HUDEP-2 (cell line): Measurements from ENCODE around the gene TMEM97.
A peak's percentile ranks its signal among the peaks of the same experiment; 100 is the strongest.
"Not testable (repeated sequence)": the region's sequence is repeated elsewhere in the genome, so short reads cannot be mapped to it uniquely, and the experiment has no call there.

Source experiments
- DNase-seq, 76 experiments: peaks; one replicate each; lab custom pipeline; 2025; ENCODE audit not compliant: unreplicated experiment in 76 of 76; lab: John Stamatoyannopoulos, UW

TMEM97 gene

DNA sequence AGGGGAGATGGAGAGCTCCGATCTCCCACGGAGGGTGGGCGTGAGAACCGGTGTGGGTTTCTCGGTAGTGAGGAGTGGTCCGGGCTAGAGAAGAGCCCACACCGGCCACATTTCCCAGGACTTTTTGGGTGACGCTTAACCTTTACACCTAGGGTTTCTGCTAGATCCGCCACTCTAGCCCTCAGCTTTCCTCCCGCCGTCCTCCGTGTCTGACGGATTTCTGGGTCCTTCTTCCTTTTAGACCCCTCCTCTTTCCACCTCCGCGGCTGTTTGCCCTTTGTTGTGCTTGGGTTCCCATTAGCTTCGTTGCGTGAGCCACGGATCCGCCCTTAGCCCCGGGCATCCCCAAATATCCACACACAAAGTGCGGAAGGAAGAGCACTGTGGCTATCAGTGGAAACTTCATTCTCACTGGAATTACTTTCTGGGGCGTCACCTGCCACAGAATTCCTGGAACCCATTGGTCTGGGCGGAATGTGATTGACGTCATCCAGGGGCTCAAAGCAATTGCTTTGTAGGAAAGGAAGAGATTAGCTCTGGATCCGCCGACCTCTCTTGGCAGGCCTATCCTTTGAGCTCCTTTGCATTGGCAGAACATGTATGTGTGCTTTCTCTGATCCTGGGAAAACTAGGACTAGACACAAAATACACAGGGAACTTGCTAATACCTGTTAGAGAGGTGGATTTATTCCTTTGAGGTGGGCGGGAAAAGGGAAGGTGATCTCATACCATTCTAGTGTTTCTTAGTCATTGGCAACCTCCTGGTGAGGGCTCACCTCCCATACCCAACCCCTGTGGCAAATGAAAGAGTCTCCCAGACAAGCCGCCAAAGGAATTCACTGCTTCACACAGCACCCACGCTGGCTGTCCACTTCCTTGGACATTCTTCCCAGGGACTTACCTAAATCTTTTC, 17.2 kb downstream of the TMEM97 start:
- DNase-seq: peak in 16 of 76 experiments; percentile 2 to 31 (median 13)

DNA sequence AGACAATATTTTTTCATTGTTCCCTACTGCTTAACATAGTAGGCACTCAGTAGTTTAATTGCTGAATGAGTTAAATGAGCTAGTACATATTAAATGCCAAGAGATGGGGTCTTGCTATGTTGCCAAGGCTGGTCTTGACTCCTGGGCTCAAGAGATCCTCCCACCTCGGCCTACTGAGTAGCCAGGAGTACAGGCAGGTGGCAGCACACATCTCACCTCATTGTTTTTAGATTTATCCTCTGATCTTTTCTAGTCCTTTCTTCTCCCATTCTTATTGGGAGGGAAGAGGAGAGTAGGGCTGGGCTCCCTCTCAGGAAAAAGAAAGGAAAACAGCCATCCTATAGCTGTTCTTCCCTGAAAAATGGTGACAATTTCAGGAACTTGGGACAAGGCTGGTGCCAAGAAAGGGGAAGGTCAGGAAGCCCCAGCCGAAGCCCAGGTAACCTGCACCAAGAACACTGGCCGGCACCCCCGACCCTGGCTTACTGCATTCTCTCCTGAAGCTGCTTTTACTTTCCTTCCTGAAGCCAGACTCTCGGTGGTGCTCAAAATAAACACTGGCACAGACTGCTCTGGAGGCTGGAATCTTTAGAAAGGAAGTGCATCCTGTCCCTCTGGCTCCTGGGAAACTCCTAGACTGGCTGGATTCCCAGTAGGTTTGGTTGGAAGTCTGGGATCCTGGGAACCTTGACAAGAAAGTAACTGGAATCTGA, 19.2 kb downstream of the TMEM97 start:
- DNase-seq: no peak

DNA sequence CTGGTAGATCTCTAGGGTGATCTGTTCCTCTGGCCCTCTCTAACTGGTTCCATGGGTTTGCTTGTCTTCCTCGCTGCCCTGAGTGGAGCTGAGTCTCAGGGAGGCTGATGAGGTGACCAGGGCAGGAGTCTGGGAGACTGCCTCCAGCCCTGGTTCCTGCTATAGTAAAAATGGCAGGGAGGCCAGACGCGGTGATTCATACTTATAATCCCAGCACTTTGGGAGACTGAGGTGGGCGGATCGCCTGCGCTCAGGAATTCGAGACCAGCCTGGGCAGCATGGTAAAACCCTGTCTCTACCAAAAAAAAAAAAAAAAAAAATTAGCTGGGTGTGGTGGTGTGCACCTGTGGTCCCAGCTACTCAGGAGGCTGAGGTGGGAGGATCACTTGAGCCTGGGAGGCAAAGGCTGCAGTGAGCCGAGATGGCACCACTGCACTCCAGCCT, 19.8 kb downstream of the TMEM97 start:
- not testable (repeated sequence) for DNase-seq

DNA sequence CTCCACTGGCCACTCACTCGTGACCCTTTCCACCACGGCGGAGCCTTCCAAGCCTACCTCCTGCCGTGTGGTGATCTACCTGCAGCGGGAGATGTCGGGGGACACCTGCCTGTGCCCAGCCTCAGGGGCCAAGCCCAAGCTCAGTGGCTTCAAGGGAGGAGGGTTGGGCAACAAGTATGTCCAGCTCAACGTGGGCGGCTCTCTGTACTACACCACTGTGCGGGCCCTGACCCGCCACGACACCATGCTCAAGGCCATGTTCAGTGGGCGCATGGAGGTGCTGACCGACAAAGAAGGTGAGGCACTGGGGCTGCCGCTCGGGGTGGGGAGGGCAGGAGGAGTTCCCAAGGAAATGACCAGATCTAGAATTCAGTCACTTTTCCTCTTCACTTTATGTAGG, 20.4 kb downstream of the TMEM97 start:
- DNase-seq: no peak

DNA sequence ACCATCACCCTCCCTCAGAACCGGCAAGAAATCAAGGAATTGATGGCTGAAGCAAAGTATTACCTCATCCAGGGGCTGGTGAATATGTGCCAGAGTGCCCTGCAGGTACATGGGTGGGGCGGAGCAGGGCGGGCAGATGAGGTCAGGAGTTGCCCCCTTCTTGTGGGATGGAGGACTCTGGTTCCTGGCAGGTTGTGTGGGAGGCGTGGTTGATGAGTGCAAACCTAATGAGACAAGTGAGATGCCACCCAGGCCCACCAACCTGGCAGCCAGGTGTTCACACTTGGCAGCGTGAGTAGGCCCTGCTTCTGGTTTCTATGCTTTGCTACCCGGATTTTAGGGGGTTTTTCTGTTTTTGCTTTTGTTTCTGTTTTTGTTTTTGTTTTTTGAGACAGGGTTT, 21.4 kb downstream of the TMEM97 start:
- DNase-seq: no peak

DNA sequence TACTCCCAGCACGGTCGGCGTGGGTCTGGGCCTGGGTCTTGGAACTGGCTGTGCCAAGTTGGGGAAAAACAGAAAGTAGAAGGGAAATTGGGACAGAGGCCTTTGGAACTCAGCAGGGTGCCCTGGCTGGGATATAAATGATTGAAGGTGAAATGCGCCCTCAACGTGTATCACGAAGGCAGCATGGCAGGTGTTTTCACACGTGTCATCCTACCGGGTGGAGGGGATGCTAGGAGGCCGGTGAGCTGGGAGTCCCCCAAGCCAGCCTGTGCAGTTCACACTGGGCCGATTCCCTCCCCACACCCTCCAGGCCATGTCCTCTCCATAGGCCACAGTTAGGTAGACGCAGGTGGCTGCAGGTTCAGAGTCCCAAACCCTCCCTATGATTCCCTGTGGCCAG, 22.5 kb downstream of the TMEM97 start:
- DNase-seq: no peak

DNA sequence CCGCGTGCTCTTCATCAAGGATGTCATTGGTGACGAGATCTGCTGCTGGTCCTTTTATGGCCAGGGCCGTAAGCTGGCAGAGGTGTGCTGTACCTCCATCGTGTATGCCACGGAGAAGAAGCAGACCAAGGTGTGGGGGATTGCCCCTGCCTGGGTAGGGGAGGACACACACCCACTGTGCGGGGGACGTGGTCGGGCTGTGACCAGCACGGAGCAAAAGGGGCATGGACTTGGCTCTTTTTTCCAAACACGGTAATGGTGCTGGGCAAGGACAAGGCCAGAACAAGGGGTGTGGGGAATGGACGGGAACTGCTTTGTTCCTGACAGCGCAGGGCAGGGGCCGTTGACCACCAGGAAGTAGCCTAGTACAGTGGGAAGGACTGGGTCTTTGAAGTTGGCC, 23.3 kb downstream of the TMEM97 start:
- DNase-seq: no peak

DNA sequence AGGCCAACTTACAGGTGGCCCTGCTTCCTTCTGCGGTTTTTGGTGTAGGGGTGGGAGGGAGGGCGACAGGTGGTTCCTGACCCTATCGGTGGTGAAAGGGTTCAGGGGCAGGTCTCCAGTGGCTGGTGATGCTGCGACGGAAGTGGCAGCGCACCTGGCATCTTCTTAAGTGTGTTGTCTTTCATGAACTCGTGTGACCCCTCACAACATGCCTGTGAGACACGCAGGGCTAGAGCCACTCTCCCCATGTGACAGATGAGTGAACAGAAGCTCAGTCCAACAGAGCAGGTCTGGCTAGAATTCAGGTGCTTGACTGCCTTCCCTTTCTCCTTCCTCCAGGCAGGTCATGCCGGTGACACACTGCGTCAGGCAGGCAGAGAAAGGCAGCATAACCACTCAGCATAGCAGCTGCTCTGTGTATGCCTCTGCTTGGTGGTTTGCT, 24.5 kb downstream of the TMEM97 start:
- DNase-seq: no peak

DNA sequence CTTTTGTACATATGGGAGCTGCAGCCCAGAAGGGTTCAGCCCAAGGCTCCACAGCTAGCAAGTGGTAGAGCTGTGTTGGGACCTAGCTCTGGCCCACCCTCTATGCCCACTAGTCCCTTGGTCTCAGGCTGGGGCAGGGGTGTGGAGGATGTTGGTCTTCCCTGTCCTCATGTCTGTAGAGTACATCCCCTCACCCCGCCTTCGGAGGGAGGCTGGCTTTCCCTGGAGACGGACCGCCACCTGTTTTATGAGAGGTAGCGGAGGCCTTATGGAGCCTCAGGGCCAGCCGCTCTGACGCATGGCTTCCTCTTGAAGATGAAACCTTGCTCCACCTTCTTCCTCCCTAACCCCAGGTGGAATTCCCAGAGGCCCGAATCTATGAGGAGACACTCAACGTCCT, 25.0 kb downstream of the TMEM97 start:
- DNase-seq: no peak

DNA sequence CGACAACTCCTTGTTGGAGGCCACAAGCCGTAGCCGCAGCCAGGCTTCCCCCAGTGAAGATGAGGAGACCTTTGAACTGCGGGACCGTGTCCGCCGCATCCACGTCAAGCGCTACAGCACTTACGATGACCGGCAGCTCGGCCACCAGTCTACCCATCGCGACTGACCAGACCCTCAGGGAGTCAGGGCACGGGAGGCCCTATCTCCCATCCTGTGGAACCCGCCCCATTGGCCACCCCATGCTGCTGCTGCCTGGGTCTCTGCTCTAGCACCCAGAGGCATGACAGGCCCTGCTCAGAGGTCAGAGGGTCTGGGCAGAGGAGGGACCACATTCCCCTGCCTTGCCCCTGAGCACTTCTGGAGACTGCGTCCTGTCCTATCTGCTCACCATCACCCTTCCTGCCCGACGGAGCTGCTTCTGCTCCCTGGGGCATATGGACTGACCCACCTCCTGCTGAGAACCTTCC, 25.5 kb downstream of the TMEM97 start:
- DNase-seq: no peak

DNA sequence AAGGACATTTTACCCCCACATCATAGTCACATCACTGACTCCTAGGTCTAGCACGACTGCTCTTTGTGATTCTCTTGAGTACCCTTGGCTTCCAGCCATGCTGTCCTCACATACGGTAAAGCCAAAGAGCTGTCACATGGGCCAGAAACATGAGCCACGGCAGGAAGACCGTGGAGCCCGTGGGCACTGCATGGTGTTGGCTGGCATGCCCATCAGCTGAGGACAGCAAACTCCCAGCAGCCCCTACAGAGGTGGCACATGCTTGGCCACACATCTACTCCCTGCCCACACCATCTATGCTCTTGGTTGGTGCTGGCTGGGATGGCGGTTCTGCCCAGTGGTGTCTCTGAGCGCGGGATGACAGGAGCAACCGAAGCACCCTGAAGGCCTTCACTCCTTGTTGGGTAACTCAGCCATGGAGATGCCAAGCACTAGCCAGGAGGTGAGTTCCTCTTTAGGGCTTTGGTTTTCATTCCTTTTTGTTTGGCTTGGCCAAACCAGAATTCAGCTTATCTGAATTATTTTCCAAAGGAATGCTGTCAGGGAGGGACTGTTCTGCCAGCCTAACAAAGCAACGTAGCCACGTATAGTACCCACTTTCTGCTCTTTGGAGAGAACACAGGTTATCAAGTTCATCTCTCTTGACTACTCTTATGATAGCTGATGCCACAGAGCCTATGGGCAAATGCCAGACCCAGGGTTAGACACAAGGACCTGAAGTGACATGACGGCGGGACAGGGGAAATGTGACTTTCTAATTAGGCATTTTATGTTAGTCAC, 26.6 kb downstream of the TMEM97 start:
- DNase-seq: no peak

DNA sequence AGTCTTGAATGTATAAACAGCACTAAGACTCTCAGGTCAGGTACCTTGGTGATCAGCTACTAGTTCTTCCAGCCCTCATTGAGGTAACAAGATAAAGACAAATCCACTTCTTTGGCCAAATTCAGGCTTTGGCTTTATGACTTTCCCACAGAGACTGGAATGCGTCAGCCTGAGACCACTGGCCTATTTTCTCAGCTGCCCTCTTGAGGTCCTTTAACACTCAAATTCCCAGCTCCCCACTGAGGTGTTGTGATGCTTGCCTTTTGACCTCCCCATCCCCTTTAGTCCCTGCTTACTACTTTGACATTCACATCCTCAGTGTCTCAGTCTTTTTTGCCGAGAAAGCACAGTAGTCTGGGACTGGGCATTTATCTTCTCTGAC, 27.2 kb downstream of the TMEM97 start:
- no peak for DNase-seq

DNA sequence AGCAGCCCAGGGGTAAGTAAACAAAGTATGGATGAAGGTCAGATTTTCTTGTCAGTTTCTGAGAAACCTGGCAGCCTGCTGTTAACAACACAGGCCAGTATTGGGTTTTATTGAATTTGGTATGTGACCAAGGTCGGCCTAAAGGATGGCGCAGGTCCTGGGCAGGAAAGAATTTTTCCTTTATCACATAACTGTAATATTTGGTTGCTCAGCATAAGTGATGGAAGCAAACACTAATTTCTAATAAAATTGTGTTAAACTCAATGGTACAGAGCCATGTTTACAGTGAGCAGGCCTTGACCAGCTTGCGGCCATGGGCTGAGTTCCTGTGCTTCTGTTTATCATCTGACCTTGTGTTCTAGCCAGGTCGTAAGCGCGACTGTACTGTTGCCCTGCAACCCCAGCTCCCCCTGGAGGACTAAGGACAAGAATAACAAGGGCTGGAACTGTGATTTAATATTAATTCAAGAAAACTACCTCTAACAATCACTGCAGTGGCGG, 27.8 kb downstream of the TMEM97 start:
- no peak for DNase-seq

DNA sequence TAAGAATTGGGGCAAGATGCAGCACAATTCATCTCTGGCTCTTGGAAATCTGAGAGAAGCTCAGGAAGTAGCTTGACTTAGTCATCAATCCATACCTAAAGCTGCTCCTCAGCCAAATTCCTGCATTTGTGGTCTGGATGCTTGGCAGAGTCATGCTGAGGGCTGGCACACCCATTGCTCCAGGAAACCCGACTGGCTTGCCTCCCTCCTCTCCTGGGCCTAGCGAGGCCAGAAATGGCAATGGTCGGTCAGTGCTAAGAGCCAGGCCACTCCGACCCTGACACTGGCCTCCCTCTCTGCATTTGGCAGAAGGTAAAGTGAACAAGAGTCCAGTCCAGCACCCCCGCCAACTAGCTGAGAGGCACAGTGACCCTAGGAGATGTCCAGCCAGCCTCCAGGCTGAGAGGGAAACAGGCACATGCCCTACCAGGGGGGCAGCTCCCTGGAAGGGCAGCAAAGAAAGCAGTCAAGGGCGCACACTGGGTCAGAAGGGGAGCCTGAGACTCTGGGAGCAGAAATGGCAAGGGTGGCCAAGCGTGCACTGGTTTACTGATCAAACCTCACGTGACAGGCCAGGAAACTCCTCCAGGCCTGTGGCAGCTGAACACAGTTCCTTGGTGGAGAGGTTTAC, 28.4 kb downstream of the TMEM97 start:
- no peak for DNase-seq

DNA sequence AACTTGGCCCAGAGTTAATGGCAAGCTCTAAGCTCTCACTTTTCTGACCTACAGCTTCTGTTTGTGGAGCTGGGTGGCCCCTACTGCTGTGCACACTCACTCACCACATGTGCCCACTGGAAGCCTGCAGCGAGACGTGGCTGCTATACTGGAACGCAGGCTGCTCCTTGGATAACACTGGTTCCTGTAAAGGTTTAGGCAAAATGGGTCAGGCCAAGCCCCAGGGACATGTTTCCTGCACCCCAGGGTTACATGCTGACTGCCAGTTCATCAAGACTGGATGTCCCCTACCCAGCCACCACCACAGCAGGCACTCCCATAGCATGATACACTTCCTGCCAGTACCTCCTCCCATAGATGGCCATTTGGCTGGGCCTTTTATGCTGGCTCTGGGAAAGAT, 30.0 kb downstream of the TMEM97 start:
- no peak for DNase-seq

DNA sequence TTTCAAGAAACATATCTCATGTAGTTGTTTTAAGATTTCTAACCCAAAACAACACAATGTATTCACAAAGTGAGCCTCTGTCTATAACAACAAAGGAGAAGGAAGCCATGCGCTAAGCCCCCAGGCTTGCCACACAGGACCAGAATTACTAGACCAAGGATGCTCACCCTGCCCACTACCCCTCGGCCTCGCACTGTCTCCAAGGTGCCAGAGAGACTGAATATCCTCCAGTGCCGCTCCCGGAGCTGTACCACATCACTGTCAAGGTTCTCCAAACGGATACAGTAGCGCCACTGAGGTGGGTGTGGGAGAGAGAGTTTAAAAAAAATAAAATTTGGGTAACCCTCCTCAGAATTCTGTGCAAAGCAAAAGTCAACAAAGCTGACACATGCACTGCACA, 31.3 kb downstream of the TMEM97 start:
- no peak for DNase-seq

DNA sequence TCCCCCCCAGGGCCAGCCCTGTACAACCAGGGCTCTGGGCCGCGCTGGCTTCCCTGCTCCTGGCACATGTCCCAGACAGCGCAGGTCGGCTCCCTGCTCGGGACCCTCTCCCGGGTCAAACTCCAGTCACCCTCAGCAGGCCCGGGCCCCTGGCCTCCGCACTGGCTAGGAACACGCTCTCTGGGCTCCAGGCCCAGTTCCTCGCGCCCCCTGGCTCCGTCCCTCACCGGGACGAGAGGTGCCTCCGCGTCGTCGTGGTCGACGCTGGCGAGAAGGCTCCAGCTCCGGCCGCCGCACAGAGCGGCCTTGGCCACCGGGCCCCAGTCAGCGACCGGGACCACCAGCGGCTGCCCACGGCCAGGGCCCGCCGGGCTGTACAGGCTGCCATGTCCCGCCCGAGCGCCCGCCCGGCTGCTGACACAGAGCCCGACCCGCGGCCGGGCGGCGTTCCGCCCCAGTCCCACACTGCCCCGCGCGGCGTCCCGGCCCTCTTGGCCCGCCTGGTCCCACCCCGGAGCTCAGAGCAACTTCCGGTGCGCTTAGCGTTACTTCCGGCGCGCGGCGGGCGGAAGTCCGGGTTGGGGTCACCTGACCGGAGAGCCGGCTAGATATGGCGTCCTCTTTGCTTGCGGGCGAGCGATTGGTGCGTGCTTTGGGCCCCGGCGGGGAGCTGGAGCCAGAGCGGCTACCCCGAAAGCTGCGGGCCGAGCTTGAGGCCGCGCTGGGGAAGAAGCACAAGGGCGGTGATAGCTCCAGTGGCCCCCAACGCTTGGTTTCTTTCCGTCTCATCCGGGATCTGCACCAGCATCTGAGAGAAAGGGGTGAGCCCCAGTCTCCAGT, 38.3 kb downstream of the TMEM97 start, which contains the start of gene POLDIP2:
TSS of gene POLDIP2 (minus strand) at position 467 of the 840 bp plus-strand sequence. CDS start at position 388, 79 bp downstream.
- DNase-seq: peak in 75 of 76 experiments; percentile 29 to 95 (median 89)

DNA sequence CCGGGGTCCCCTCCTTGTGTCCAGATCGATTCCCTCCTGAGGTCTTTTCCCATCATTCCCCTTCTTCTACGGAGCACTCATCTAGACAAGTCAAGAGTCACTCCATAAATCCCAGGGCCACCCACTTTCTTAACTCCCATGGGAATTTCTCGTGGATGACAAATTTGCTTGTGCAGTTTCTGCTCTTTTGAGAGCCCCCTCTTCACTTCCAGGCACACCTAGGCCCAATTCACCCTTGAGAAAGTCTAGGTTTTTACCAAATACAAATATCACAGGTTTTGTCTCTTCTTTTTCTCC, 38.8 kb downstream of the TMEM97 start:
- no peak for DNase-seq

DNA sequence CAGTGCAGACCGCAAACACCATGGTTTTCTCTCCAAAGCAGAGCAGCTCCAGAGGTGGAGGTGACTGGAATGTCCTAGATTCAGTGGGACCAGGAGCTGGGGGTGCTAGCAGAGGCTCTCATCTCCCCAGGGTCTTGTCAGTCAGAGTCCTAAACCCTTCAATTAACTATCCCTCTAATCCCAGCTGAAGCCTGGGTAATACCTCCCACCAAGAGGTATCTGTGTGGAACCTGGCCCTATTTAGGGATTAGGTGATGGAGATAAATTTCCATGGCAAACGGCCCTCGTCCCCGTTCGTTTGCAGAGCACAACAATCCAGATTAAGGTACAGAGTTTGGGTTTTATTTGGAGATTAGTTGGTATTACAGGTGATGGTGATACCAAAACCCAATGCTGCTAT, 44.2 kb downstream of the TMEM97 start:
- no peak for DNase-seq
